DMS53 treated with DMSO at 0.1 percent for 48 hours (cell line): ENCODE measurements around the gene UNC93B1.
A peak's percentile ranks its signal among the peaks of the same experiment; 100 is the strongest.

Experiments used
- DNase-seq: peaks from one replicate; lab custom pipeline; 2025; ENCODE audit not compliant: unreplicated experiment; lab: John Stamatoyannopoulos, UW

UNC93B1 gene

GRCh38 chr11:68011051-68011943 lies 7.4 kb upstream of the UNC93B1 start:
- no peak for DNase-seq

- DNase-seq = no peak
Measured at GRCh38 chr11:68010090-68011041, 6.5 kb upstream of the UNC93B1 start, which contains the start of gene ALDH3B1. ALDH3B1 (plus strand) TSS chr11:68010327; CDS start chr11:68015298, 4,971 bp downstream.

GRCh38 chr11:68009391-68010089 lies 5.6 kb upstream of the UNC93B1 start:
- peak; percentile 16 for DNase-seq

GRCh38 chr11:68008381-68009337 lies 4.8 kb upstream of the UNC93B1 start:
- peak; percentile 94 for DNase-seq

GRCh38 chr11:68007498-68008380 lies 3.8 kb upstream of the UNC93B1 start:
- DNase-seq = no peak

GRCh38 chr11:68006606-68007166 lies 2.8 kb upstream of the UNC93B1 start:
- no peak for DNase-seq

- no peak for DNase-seq
Measured at GRCh38 chr11:68004551-68005335, 846 bp upstream of the UNC93B1 start.

- DNase-seq = peak; percentile 51
Measured at GRCh38 chr11:68002938-68003845, 705 bp downstream of the UNC93B1 start.

- peak; percentile 23 for DNase-seq
Measured at GRCh38 chr11:68002575-68002937, 1.3 kb downstream of the UNC93B1 start.

GRCh38 chr11:67999704-68000103 lies 4.2 kb downstream of the UNC93B1 start:
- DNase-seq = no peak

GRCh38 chr11:67999201-67999629 lies 4.7 kb downstream of the UNC93B1 start:
- DNase-seq = no peak

GRCh38 chr11:67998150-67999045 lies 5.5 kb downstream of the UNC93B1 start:
- no peak for DNase-seq

GRCh38 chr11:67997475-67997921 lies 6.4 kb downstream of the UNC93B1 start:
- DNase-seq = no peak

- DNase-seq = no peak
Measured at GRCh38 chr11:67996622-67997474, 7.0 kb downstream of the UNC93B1 start.

GRCh38 chr11:67996051-67996450 lies 7.8 kb downstream of the UNC93B1 start:
- no peak for DNase-seq
